ENCODE measurements around the gene PPP5C. TPM values are rescaled to one million over a fixed set of nuclear protein-coding genes. Genes with fewer than 3 reads are reported as not detected.

The PPP5C gene
- total and polyA plus RNA-seq, 2 of the 13 experiments (the other 11 are each of a cell fraction or from before 2014, with no cell fraction given) = 41.6 to 67.9 TPM

DNA sequence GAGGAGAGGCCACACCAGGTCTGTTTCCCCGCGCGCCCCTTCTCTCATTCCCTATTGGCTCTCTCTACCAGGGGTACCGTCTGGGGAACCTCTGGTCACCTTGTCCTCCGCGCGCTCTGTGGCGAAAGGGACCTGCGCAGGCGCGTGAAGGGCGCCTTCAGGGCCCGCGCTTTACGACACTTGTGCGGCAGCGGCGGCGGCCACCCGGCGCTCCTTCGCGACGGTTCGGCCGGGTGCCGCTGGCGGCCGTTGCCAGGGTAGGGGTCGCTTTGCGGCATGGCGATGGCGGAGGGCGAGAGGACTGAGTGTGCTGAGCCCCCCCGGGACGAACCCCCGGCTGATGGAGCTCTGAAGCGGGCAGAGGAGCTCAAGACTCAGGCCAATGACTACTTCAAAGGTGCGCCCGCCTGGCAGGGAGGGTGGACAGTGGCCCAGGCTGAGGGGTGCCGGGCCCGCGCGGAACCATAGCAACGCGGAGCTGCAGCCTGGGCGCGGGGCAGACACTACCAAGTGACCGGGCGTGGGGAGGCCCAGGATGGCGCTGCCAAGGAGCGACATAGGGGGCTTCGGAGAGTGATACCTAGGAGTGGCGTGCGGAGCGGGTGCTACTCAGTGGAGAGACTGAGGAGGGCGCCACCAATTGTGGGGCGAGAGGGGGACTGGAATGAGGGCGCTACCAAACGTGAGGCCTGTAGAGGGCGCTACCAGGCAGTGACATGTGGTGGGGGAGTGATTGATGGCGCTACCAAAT, at the start of gene PPP5C (continued):
- TF ChIP-seq, protein P1, sequence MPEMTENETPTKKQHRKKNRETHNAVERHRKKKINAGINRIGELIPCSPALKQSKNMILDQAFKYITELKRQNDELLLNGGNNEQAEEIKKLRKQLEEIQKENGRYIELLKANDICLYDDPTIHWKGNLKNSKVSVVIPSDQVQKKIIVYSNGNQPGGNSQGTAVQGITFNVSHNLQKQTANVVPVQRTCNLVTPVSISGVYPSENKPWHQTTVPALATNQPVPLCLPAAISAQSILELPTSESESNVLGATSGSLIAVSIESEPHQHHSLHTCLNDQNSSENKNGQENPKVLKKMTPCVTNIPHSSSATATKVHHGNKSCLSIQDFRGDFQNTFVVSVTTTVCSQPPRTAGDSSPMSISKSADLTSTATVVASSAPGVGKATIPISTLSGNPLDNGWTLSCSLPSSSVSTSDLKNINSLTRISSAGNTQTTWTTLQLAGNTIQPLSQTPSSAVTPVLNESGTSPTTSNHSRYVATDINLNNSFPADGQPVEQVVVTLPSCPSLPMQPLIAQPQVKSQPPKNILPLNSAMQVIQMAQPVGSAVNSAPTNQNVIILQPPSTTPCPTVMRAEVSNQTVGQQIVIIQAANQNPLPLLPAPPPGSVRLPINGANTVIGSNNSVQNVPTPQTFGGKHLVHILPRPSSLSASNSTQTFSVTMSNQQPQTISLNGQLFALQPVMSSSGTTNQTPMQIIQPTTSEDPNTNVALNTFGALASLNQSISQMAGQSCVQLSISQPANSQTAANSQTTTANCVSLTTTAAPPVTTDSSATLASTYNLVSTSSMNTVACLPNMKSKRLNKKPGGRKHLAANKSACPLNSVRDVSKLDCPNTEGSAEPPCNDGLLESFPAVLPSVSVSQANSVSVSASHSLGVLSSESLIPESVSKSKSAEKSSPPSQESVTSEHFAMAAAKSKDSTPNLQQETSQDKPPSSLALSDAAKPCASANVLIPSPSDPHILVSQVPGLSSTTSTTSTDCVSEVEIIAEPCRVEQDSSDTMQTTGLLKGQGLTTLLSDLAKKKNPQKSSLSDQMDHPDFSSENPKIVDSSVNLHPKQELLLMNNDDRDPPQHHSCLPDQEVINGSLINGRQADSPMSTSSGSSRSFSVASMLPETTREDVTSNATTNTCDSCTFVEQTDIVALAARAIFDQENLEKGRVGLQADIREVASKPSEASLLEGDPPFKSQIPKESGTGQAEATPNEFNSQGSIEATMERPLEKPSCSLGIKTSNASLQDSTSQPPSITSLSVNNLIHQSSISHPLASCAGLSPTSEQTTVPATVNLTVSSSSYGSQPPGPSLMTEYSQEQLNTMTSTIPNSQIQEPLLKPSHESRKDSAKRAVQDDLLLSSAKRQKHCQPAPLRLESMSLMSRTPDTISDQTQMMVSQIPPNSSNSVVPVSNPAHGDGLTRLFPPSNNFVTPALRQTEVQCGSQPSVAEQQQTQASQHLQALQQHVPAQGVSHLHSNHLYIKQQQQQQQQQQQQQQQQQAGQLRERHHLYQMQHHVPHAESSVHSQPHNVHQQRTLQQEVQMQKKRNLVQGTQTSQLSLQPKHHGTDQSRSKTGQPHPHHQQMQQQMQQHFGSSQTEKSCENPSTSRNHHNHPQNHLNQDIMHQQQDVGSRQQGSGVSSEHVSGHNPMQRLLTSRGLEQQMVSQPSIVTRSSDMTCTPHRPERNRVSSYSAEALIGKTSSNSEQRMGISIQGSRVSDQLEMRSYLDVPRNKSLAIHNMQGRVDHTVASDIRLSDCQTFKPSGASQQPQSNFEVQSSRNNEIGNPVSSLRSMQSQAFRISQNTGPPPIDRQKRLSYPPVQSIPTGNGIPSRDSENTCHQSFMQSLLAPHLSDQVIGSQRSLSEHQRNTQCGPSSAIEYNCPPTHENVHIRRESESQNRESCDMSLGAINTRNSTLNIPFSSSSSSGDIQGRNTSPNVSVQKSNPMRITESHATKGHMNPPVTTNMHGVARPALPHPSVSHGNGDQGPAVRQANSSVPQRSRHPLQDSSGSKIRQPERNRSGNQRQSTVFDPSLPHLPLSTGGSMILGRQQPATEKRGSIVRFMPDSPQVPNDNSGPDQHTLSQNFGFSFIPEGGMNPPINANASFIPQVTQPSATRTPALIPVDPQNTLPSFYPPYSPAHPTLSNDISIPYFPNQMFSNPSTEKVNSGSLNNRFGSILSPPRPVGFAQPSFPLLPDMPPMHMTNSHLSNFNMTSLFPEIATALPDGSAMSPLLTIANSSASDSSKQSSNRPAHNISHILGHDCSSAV (CRISPR knock-in tag; IDR thresholded peaks at IDR 0.05; ENCODE audit: borderline replicate concordance) = 0 out of 2 replicates have a peak, but pooled peaks have one; percentile 18
- no peak for TF ChIP-seq GLI4 (CRISPR knock-in tag; IDR thresholded peaks at IDR 0.05; ENCODE audit: borderline replicate concordance)
- no peak for TF ChIP-seq NFE2L1 (CRISPR knock-in tag; IDR thresholded peaks at IDR 0.05; ENCODE audit: borderline replicate concordance)
- peak; percentile 78 for TF ChIP-seq GABPB1 (CRISPR knock-in tag; IDR thresholded peaks at IDR 0.05)
- TF ChIP-seq ARNTL (CRISPR knock-in tag; IDR thresholded peaks at IDR 0.05) = peak; percentile 61; the same call in 1 of the 2 replicates
- 0 out of 2 replicates have a peak, but pooled peaks have one; percentile 10 for TF ChIP-seq ZNF343 (CRISPR knock-in tag; IDR thresholded peaks at IDR 0.05)
- TF ChIP-seq CBX2 (IDR thresholded peaks at IDR 0.05; ENCODE audit: low read depth, low read length) = no peak
- no peak for TF ChIP-seq CBX2 (CRISPR knock-in tag; IDR thresholded peaks at IDR 0.05; ENCODE audit: low read depth)
- TF ChIP-seq ZNF724P (CRISPR knock-in tag; IDR thresholded peaks at IDR 0.05; ENCODE audit: borderline replicate concordance) = no peak
- no peak for TF ChIP-seq MED13 (CRISPR knock-in tag; IDR thresholded peaks at IDR 0.05)
- no peak for TF ChIP-seq ZNF460 (CRISPR knock-in tag; IDR thresholded peaks at IDR 0.05; ENCODE audit: borderline replicate concordance)
- TF ChIP-seq, protein P2, sequence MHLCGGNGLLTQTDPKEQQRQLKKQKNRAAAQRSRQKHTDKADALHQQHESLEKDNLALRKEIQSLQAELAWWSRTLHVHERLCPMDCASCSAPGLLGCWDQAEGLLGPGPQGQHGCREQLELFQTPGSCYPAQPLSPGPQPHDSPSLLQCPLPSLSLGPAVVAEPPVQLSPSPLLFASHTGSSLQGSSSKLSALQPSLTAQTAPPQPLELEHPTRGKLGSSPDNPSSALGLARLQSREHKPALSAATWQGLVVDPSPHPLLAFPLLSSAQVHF (CRISPR knock-in tag; IDR thresholded peaks at IDR 0.05) = peak; percentile 43; the same call in 1 of the 2 replicates
- TF ChIP-seq HIVEP1 (CRISPR knock-in tag; IDR thresholded peaks at IDR 0.05) = peak; percentile 33; the same call in 1 of the 2 replicates
- TF ChIP-seq REL (CRISPR knock-in tag; conservative IDR thresholded peaks at IDR 0.05) = peak; percentile 85; the same call in 1 of the 2 replicates
- TF ChIP-seq, protein P3, sequence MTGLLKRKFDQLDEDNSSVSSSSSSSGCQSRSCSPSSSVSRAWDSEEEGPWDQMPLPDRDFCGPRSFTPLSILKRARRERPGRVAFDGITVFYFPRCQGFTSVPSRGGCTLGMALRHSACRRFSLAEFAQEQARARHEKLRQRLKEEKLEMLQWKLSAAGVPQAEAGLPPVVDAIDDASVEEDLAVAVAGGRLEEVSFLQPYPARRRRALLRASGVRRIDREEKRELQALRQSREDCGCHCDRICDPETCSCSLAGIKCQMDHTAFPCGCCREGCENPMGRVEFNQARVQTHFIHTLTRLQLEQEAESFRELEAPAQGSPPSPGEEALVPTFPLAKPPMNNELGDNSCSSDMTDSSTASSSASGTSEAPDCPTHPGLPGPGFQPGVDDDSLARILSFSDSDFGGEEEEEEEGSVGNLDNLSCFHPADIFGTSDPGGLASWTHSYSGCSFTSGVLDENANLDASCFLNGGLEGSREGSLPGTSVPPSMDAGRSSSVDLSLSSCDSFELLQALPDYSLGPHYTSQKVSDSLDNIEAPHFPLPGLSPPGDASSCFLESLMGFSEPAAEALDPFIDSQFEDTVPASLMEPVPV (CRISPR knock-in tag; IDR thresholded peaks at IDR 0.05) = peak; percentile 16; the same call in 1 of the 2 replicates
- TF ChIP-seq, protein P4, sequence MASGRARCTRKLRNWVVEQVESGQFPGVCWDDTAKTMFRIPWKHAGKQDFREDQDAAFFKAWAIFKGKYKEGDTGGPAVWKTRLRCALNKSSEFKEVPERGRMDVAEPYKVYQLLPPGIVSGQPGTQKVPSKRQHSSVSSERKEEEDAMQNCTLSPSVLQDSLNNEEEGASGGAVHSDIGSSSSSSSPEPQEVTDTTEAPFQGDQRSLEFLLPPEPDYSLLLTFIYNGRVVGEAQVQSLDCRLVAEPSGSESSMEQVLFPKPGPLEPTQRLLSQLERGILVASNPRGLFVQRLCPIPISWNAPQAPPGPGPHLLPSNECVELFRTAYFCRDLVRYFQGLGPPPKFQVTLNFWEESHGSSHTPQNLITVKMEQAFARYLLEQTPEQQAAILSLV (CRISPR knock-in tag; IDR thresholded peaks at IDR 0.05; ENCODE audit: borderline replicate concordance) = peak; percentile 70; the same call in 1 of the 2 replicates
- TF ChIP-seq ZNF7 (CRISPR knock-in tag; IDR thresholded peaks at IDR 0.05) = peak; percentile 40; the same call in 1 of the 2 replicates
